ENCODE results near the gene RNU1-2. TPM values are rescaled to one million over a fixed set of nuclear protein-coding genes. Genes with fewer than 3 reads are reported as not detected.
"Not testable (repeated sequence)": the region's sequence is repeated elsewhere in the genome, so short reads cannot be mapped to it uniquely, and the experiment has no call there.

RNU1-2 gene
- total RNA-seq, 1 donor from 2014 or later, result 3,041 TPM

DNA sequence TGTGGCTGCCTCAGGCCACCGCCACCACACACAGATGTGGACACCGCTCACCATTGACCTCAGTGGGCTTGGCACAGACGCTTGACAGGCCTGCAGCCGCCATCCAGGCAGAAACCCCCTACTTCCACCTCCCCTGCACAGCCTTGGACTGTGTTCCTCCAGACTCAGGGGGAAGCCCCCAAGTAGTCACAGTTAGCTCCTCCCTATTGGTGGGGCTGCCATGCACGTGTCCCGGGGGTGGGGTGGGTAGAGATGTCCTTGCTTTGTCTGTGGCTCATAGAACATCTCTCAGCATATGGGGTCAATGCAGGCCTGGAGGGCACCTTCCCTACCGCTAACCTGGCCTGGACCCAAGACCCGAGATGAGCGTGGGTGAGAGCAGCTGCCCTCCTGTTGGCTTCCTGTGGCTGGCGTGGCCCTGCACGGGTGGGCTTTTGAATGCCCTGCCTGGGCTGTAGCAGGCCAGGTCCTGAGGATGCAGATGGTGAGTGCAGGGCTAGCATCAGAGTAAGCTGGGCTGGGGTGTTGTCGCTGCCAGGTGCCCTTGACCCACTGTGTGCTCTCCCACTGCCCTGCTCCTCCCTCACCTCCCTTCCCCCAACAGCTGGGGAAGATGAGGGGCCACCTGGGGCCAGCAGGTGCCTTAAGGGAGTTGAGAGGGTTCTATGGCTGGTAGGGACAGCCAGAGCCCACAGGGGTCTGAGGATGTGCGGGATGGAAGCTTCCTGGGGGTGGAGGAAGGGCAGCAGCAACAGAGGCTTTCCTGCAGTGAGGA is 32.1 kb downstream of the RNU1-2 start:
- Mint-ChIP-seq H3K27me3 (ENCODE audit: insufficient read depth) (peaks cover 4% of the 10 kb centered on the region), H3K27ac (no peak overlapping the region), H3K4me1 (ENCODE audit: low read depth) (peaks cover 6% of the 10 kb centered on the region), H3K4me3 (no peak overlapping the region), H3K9me3 (no peaks in the 10 kb centered on the region), H3K36me3 (ENCODE audit: low read depth) (no peaks in the 10 kb centered on the region)
- no peak for DNase-seq (ENCODE audit: low spot score)
- intact Hi-C loops (cut with micrococcal nuclease), result no loop called here

DNA sequence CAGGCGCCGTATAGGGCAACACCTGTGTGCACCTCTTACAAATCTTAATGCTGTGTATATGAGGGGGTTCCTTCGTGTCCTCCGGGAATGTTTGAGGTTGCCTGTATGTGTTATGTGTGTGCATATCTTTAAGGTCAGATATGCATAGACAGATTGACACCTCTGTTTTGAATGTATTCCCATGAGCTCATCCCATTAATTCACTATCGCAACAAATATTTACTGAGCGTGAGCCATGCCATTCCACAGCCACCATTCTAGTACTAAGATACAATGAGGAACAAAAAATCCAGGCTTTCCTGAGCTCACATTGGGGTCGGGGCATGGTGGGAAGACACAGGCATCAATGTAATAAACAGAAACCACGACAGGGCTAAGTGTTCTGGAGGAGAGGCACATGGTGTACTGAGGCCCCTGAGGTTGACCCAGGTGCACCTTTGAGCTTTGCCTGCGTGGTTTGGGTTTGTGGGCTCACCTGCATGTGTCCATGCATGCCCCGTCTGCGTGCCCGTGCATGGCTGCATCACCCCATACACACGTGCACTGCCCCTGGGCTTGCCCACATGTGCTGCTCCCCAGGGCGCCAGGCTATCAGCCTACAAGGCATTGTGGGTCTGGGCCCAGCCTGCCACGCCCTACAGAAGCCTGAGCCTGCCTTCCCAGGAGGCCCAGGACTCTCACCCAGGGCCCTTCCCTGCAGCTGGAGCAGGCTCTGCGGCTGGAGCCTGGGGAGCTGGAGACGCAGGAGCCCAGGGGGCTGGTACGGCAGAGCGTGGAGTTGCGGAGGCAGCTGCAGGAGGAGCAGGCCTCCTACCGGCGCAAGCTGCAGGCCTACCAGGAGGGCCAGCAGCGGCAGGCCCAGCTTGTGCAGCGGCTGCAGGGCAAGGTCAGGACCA is 33.6 kb downstream of the RNU1-2 start:
- intact Hi-C loops (cut with micrococcal nuclease); H3K27me3 Mint-ChIP-seq (ENCODE audit: insufficient read depth); H3K9me3 Mint-ChIP-seq; H3K4me3 Mint-ChIP-seq; DNase-seq (ENCODE audit: low spot score); H3K36me3 Mint-ChIP-seq (ENCODE audit: low read depth); H3K4me1 Mint-ChIP-seq (ENCODE audit: low read depth); H3K27ac Mint-ChIP-seq: not testable (repeated sequence)

DNA sequence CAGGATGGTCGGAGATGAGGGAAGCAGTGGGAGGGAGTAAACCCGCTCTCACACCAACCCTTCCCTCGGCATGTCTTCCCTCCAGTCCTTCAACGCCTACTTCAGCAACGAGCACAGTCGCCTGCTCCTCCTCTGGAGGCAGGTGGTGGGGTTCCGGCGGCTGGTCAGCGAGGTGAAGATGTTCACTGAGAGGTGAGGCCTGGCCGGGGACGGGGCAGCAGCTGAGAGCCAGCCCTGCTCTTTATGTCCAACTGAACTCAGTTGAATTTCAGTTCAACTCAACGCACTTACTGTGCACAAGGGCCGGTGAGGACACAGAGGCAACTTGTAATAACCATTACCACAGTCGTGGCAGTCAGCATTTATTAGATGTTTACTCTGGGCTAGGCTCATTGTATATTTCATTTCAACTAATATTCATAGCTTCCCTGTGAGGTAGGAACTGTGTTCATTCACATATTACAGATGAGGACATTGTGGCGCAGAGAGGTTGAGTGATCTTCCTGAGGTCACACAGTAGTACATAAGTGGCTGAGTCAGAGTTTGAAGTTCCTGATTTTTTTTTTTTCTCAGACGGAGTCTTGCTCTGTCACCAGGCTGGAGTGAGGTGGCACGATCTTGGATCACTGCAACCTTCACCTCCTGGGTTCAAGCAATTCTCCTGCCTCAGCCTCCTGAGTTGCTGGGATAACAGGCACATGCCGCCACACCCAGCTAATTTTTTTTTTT is 35.6 kb downstream of the RNU1-2 start:
- H3K27ac Mint-ChIP-seq; H3K4me1 Mint-ChIP-seq (ENCODE audit: low read depth); DNase-seq (ENCODE audit: low spot score); H3K9me3 Mint-ChIP-seq; H3K4me3 Mint-ChIP-seq; H3K27me3 Mint-ChIP-seq (ENCODE audit: insufficient read depth); H3K36me3 Mint-ChIP-seq (ENCODE audit: low read depth); intact Hi-C loops (cut with micrococcal nuclease): not testable (repeated sequence)

DNA sequence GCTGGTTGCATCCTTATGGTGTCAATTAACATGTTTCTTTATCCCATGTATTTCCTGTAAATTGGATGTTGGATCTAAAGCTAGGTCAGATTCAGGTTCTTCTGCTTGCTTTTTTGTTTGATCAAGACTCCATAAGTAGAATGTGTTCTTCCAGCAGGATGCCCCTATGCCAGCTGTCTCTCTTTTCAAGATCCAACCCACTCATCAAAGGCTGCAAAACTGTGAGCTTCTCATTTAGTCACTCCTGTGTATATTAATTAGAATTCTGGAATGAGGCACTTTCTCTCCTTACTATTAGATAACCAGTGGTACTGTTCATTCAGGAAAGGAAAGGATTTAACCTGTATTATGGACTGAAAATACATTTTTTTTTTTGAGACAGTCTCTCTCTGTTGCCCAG is 38.2 kb downstream of the RNU1-2 start:
- DNase-seq (ENCODE audit: low spot score); H3K9me3 Mint-ChIP-seq; H3K36me3 Mint-ChIP-seq (ENCODE audit: low read depth); H3K27ac Mint-ChIP-seq; H3K27me3 Mint-ChIP-seq (ENCODE audit: insufficient read depth); H3K4me3 Mint-ChIP-seq; H3K4me1 Mint-ChIP-seq (ENCODE audit: low read depth): not testable (repeated sequence)
- intact Hi-C loops (cut with micrococcal nuclease), result loop anchor here (1.0 kb wide), 1 partner anchor 38 kb away; no protein-coding TSS in a partner anchor

DNA sequence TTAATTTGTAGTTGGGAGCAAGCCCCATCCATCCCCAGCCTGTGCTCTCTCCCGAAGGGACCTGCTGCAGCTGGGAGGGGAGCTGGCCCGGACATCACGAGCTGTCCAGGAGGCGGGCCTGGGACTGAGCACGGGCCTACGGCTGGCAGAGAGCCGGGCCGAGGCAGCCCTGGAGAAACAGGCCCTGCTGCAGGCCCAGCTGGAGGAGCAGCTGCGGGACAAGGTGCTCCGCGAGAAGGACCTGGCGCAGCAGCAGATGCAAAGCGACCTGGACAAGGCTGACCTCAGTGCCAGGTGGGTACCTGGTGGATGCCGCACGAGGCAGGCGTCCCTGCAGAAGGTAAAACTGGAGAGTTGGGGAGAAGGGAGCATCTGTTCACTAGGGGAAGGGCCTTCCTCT is 40.8 kb downstream of the RNU1-2 start:
- H3K27me3 Mint-ChIP-seq (ENCODE audit: insufficient read depth); H3K36me3 Mint-ChIP-seq (ENCODE audit: low read depth); H3K27ac Mint-ChIP-seq; H3K4me1 Mint-ChIP-seq (ENCODE audit: low read depth); H3K9me3 Mint-ChIP-seq; H3K4me3 Mint-ChIP-seq; DNase-seq (ENCODE audit: low spot score); intact Hi-C loops (cut with micrococcal nuclease): not testable (repeated sequence)

DNA sequence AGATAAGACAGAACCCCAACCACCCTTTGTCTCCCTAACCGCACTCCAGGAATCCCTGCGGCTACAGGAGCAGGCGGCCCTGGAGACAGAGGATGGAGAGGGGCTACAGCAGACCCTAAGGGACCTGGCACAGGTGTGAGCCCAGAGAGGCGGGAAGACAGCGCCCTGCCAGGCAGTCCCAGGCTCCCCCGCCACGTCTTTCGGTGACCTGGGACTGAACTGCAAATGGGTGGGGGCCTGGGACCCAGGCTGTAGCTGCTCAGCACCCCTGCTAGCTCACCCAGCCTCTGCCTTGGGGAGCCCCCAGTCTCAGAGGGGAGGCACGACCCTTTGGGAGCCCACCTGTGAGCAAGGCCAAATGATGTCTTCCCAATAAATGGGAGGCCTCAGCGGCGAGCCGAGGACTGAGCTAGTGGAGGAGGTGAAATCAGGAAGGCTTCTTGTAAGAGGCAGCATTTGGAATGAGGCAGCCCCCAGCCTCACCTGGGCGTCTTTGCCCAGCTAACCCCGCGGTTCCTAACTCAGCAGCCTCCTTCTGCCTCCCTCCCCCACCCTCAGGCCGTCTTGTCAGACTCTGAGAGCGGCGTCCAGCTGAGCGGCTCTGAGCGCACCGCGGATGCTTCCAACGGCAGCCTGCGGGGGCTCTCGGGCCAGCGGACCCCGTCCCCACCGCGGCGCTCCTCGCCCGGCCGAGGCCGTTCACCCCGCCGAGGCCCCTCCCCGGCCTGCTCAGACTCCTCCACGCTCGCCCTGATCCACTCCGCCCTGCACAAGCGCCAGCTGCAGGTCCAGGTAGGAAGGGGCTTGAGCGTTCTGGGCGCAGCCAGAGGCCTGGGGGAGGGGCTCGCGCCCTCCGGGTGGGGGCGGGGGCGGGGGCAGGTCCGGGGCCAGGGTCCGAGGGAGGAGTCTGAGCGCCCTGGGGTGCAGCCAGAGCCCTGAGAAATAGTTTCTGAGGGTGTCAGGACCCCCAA is 42.9 kb downstream of the RNU1-2 start:
- no peaks in the 10 kb centered on the region for H3K4me1 Mint-ChIP-seq (ENCODE audit: low read depth)
- no peak overlapping the region for H3K27ac Mint-ChIP-seq

DNA sequence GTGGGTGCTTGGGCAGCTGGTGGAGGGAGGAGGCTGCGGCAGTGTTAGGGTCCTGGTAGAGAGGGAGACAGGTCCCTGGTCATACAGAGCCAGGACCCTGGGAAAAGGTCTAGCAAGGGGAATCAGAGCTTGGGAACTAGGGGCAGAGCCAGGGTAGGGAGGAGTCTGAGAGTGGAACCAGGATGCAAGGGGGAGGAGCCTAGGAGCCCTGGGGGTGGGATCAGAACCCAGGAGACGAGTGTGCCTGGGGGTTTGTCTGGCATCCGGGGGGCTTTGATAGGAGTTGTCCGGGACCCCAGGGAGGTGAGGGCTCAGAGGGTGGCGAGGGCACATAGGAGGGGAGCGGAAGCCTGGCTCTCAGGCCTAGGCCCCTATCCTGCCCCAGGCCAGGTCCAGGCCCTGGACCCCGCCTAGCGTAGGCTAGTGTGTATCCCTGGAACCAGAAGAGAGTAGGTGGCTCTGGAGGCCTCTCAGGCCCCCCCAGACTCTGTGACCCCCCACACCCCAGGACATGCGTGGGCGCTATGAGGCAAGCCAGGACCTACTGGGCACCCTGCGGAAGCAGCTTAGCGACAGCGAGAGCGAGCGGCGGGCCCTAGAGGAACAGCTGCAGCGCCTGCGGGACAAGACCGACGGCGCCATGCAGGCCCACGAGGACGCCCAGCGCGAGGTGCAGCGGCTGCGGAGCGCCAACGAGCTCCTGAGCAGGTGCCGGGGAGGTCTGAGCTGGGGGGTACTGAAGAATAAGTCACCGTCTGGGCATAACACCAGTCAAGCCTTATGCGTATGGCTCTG is 43.8 kb downstream of the RNU1-2 start:
- DNase-seq (ENCODE audit: low spot score); H3K36me3 Mint-ChIP-seq (ENCODE audit: low read depth); H3K27ac Mint-ChIP-seq; intact Hi-C loops (cut with micrococcal nuclease); H3K4me1 Mint-ChIP-seq (ENCODE audit: low read depth); H3K27me3 Mint-ChIP-seq (ENCODE audit: insufficient read depth); H3K9me3 Mint-ChIP-seq; H3K4me3 Mint-ChIP-seq: not testable (repeated sequence)

More for the DNA sequence above, 42.9 kb downstream of the RNU1-2 start:
- no peak for DNase-seq (ENCODE audit: low spot score)
- Mint-ChIP-seq H3K27me3 (ENCODE audit: insufficient read depth) (no peaks in the 10 kb centered on the region), H3K9me3 (no peaks in the 10 kb centered on the region), H3K36me3 (ENCODE audit: low read depth) (no peaks in the 10 kb centered on the region), H3K4me3 (no peak overlapping the region)
- intact Hi-C loops (cut with micrococcal nuclease), result no loop called here

DNA sequence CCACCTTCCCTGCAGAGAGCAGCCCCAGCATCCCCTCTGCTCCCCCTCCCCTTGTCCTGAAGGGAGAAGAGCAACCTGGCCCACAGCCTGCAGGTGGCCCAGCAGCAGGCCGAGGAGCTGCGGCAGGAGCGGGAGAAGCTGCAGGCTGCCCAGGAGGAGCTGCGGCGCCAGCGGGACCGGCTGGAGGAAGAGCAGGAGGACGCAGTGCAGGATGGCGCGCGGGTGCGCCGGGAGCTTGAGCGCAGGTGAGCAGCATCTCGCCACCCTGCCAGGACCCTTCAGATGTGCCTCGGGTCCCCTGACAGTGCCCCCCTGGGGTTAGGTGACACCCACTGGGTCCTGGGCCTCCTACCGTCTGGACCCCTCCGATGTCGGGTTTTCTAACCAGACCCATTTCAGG is 48.3 kb downstream of the RNU1-2 start:
- no peaks in the 10 kb centered on the region for H3K36me3 Mint-ChIP-seq (ENCODE audit: low read depth)
- H3K27ac Mint-ChIP-seq, result no peak overlapping the region
- DNase-seq (ENCODE audit: low spot score), result no peak
- H3K4me1 Mint-ChIP-seq (ENCODE audit: low read depth), result no peaks in the 10 kb centered on the region
- no peak overlapping the region for H3K4me3 Mint-ChIP-seq
- no peaks in the 10 kb centered on the region for H3K9me3 Mint-ChIP-seq
- no peaks in the 10 kb centered on the region for H3K27me3 Mint-ChIP-seq (ENCODE audit: insufficient read depth)
- intact Hi-C loops (cut with micrococcal nuclease), result no loop called here

DNA sequence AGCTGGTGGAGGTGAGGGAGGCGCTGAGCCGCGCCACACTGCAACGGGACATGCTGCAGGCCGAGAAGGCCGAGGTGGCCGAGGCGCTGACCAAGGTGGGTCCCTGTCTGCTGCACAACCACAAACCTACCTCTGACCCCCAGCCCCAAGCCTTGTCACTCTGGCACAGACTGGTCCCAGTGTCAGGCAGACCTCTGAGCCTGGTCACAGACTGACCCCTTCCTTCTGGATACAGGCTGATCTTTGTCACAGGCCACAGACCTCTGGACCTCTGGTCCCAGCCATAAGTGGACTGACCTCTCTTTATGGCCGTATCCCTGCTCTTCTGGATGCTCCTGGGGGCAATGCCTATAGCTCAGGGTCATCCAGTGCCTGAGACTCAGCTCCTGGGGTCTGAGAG is 49.7 kb downstream of the RNU1-2 start:
- DNase-seq (ENCODE audit: low spot score); H3K27me3 Mint-ChIP-seq (ENCODE audit: insufficient read depth); H3K36me3 Mint-ChIP-seq (ENCODE audit: low read depth); H3K4me3 Mint-ChIP-seq; H3K4me1 Mint-ChIP-seq (ENCODE audit: low read depth); H3K9me3 Mint-ChIP-seq; intact Hi-C loops (cut with micrococcal nuclease); H3K27ac Mint-ChIP-seq: not testable (repeated sequence)
